K562 (cell line): Measurements from ENCODE around the gene BCCIP. TPM values are rescaled to one million over a fixed set of nuclear protein-coding genes. Genes with fewer than 3 reads are reported as not detected.

Experiments used
- ATAC-seq: fragments of 200-7000 bp; cut with Tn5 transposase; 3 replicates; pipeline ENCODE4 v1.9.1; 2020; ENCODE audit warnings: moderate library complexity
- BruUV-seq: library from RNA; stranded (reverse); fragments of 400-500 nt; replicated peaks from 2 replicates; lab custom pipeline; 2021; lab: Mats Ljungman, UMichigan
- CTCF ChIA-PET: fragments of 300-600 bp; formaldehyde crosslinking; extraction: SDS; loops from one replicate; lab custom pipeline; 2021; ENCODE audit warnings: low intra/inter-chr PET ratio; lab: Yijun Ruan, JAX
- POLR2A ChIA-PET: fragments of 300-600, 350-650 bp; sonication (Branson Sonifier 250); formaldehyde crosslinking; extraction: SDS; loops from one replicate; lab custom pipeline; 2021; ENCODE audit warnings: antibody characterized with exemption, inconsistent platforms; lab: Yijun Ruan, JAX
- DNase-seq, 4 experiments: peaks; one replicate each; pipeline versions ENCODE4 v3.0.0 to v3.0.0-alpha.2; 2011 to 2018; ENCODE audit warnings: low spot score in 3 of 4, mixed read lengths in 3 of 4; ENCODE audit errors: extremely low read depth in 1 of 4
- FAIRE-seq: peaks from 2 replicates; lab custom pipeline; 2011; peaks lifted over from hg19 to GRCh38; lab: Jason Lieb, UNC
- H2AFZ ChIP-seq: 2 replicates; pipeline ENCODE4 v1.6.0; 2011; ENCODE audit warnings: low read depth, low read length, control low read depth, inconsistent platforms
- H3K27ac ChIP-seq: fragments of 200-600 bp; 3 replicates; pipeline ENCODE4 v1.8.0; 2011; ENCODE audit warnings: low read depth, mild to moderate bottlenecking, control low read depth, inconsistent platforms, low read length, moderate library complexity, mixed read lengths; ENCODE audit errors: extremely low read depth
- H3K27me3 ChIP-seq, 2 experiments: fragments of 300-600 bp in 1 of 2; 2 replicates in 1 of 2; 3 replicates in 1 of 2; pipeline versions ENCODE4 v1.6.0 to v1.8.0; 2011; ENCODE audit warnings: inconsistent platforms in 2 of 2, low read length in 2 of 2, mild to moderate bottlenecking in 1 of 2, mixed read lengths in 1 of 2, moderate library complexity in 1 of 2; ENCODE audit not compliant: control insufficient read depth in 2 of 2, insufficient read depth in 2 of 2
- H3K36me3 ChIP-seq: fragments of 300-600 bp; 3 replicates; pipeline ENCODE4 v1.8.0; 2011; ENCODE audit warnings: mild to moderate bottlenecking, low read length, inconsistent platforms; ENCODE audit not compliant: control insufficient read depth, insufficient read depth
- H3K4me1 ChIP-seq, 2 experiments: fragments of 200-600 bp in 1 of 2; replicated peaks in 1 of 2; 2 replicates in 1 of 2; 3 replicates in 1 of 2; pipeline versions ENCODE4 v1.5.1 to v1.8.0; 2011; ENCODE audit warnings: inconsistent platforms in 2 of 2, low read length in 2 of 2, mild to moderate bottlenecking in 1 of 2, mixed read lengths in 1 of 2, moderate library complexity in 1 of 2; ENCODE audit not compliant: control insufficient read depth in 2 of 2, insufficient read depth in 2 of 2
- H3K4me2 ChIP-seq: 2 replicates; pipeline ENCODE4 v1.6.1; 2011; ENCODE audit warnings: low read length, control low read depth, inconsistent platforms, mixed read lengths; ENCODE audit not compliant: insufficient read depth
- H3K4me3 ChIP-seq: fragments of 200-600 bp; sonication (generic), shearing (Covaris generic); 2 replicates; pipeline ENCODE4 v1.5.1; 2016; ENCODE audit warnings: control low read depth, inconsistent platforms
- H3K79me2 ChIP-seq: fragments of 200-600 bp; 3 replicates; pipeline ENCODE4 v1.8.0; 2011; ENCODE audit warnings: low read length, inconsistent platforms; ENCODE audit not compliant: control insufficient read depth, insufficient read depth
- H3K9ac ChIP-seq, 2 experiments: 2 replicates each; pipeline versions ENCODE4 v1.6.0 to v1.6.1; 2011; ENCODE audit warnings: low read depth in 2 of 2, low read length in 2 of 2, control low read depth in 1 of 2, inconsistent platforms in 1 of 2, mild to moderate bottlenecking in 1 of 2, mixed read lengths in 1 of 2; ENCODE audit not compliant: insufficient read depth in 1 of 2
- H3K9me1 ChIP-seq: one replicate; pipeline ENCODE4 v1.6.0; 2011; ENCODE audit warnings: inconsistent platforms, mild to moderate bottlenecking, low read length, moderate library complexity; ENCODE audit not compliant: control insufficient read depth, insufficient read depth
- H3K9me3 ChIP-seq: replicated peaks from 2 replicates; pipeline ENCODE4 v1.5.1; 2011; ENCODE audit warnings: low read depth, low read length, inconsistent platforms; ENCODE audit not compliant: control insufficient read depth, insufficient read depth
- H4K20me1 ChIP-seq: replicated peaks from 2 replicates; pipeline ENCODE4 v1.6.1; 2011; ENCODE audit warnings: low read length, inconsistent platforms, mixed read lengths; ENCODE audit not compliant: control insufficient read depth, insufficient read depth
- JUNB ChIP-seq: fragments of 450-650 bp; formaldehyde crosslinking; conservative IDR thresholded peaks from 2 replicates; pipeline ENCODE4 v1.4.0; 2020; ENCODE audit warnings: mild to moderate bottlenecking
- MECOM ChIP-seq: fragments of 250-450 bp; sonication (Bioruptor Pico); IDR thresholded peaks from 2 replicates; pipeline ENCODE4 v1.8.0; 2022; ENCODE audit warnings: inconsistent platforms
- POLR2AphosphoS5 ChIP-seq: IDR thresholded peaks from 2 replicates; pipeline ENCODE4 v1.6.1; 2011; ENCODE audit warnings: mild to moderate bottlenecking, low read depth, low read length, moderate library complexity; ENCODE audit not compliant: control insufficient read depth, insufficient read depth
- POLR3G ChIP-seq: IDR thresholded peaks from 2 replicates; pipeline ENCODE4 v1.6.1; 2011; ENCODE audit not compliant: insufficient read length, insufficient replicate concordance; ENCODE audit errors: extremely low read depth
- RAD21 ChIP-seq, 2 experiments: fragments of 250-450 bp in 1 of 2; fragments of 450-650 bp in 1 of 2; sonication (Bioruptor Pico) in 1 of 2; formaldehyde crosslinking in 1 of 2; IDR thresholded peaks in 1 of 2; conservative IDR thresholded peaks in 1 of 2; 2 replicates each; pipeline versions ENCODE4 v1.4.0 to v1.8.0; 2020 to 2022; ENCODE audit warnings: mild to moderate bottlenecking in 2 of 2, moderate library complexity in 1 of 2
- RBM14 ChIP-seq: fragments of 200-400 bp; formaldehyde crosslinking; IDR thresholded peaks from 2 replicates; pipeline ENCODE4 v1.6.1; 2018; ENCODE audit warnings: low read depth, mild to moderate bottlenecking, low read length, moderate library complexity, borderline replicate concordance; ENCODE audit not compliant: insufficient read depth
- RBM25 ChIP-seq: fragments of 200-400 bp; formaldehyde crosslinking; IDR thresholded peaks from 2 replicates; pipeline ENCODE4 v1.6.1; 2018; ENCODE audit warnings: low read length, low read depth, moderate library complexity; ENCODE audit not compliant: severe bottlenecking
- ZNF24 ChIP-seq: fragments of 450-650 bp; IDR thresholded peaks from 2 replicates; pipeline ENCODE4 v1.6.1; 2016
- ZNF277 ChIP-seq: fragments of 250-450 bp; sonication (Bioruptor Pico); IDR thresholded peaks from 2 replicates; pipeline ENCODE4 v1.8.0; 2022; ENCODE audit warnings: inconsistent platforms, mild to moderate bottlenecking, moderate library complexity, borderline replicate concordance
- WGBS: fragments of 100-300 bp; shearing (Covaris generic); methylation state at CpG from one replicate; pipeline ENCODE4 v1.1.6; 2016; ENCODE audit warnings: low coverage, mixed read lengths; ENCODE audit not compliant: insufficient coverage; ENCODE audit errors: missing lambda C conversion rate; 5-methylcytosine and 5-hydroxymethylcytosine counted together
- in situ Hi-C: fragments of 300-500 bp; cut with MboI; formaldehyde crosslinking; loops from 4 replicates; pipeline ENCODE4 v1.15.0; 2018; ENCODE audit warnings: inconsistent platforms, mixed read lengths
- intact Hi-C: fragments of 100-400 bp; cut with micrococcal nuclease; formaldehyde crosslinking; loops from 2 replicates; pipeline ENCODE4 v1.14.2; 2022
- polyA plus RNA-seq, 8 experiments: library from polyadenylated mRNA; depleted of rRNA in 4 of 8; stranded (reverse) in 5 of 8; unstranded in 3 of 8; fragments of >200 nt; fragmentation: Nextera tagmentation in 2 of 8; fragmentation: Illumina TruSeq in 1 of 8; extraction: Ambion mirVana in 2 of 8; extraction: Trizol in 1 of 8; gene quantifications; 2 replicates each; pipeline versions ENCODE4 v1.2.1 to v1.2.3, GENCODE V29; 2011 to 2014; ENCODE audit warnings: inconsistent platforms in 1 of 8, missing spikeins in 1 of 8
- total RNA-seq, 7 experiments: library from RNA; depleted of rRNA in 6 of 7; stranded (reverse); fragments of >200 nt in 6 of 7; fragmentation: Illumina TruSeq in 2 of 7; extraction: Trizol in 2 of 7; gene quantifications; 2 replicates each; pipeline versions ENCODE4 v1.2.1 to v1.2.3, GENCODE V29; 2011 to 2021; ENCODE audit warnings: low replicate concordance in 1 of 7
- TF ChIP-seq, protein P1 (sequence below), 2 experiments: fragments of 450-650 bp; IDR thresholded peaks; 2 replicates each; pipeline ENCODE4 v1.6.1; 2016

BCCIP gene
- total and polyA plus RNA-seq, 9 of the 15 experiments (the other 6 are each of a cell fraction or from before 2014, with no cell fraction given), result 95.1 to 204 (median 163) TPM

GRCh38 chr10:125857185-125857760 lies 33.9 kb downstream of the BCCIP start:
- H2AFZ ChIP-seq, result no peak overlapping the region
- ChIA-PET CTCF (no interaction called here), POLR2A (no interaction called here)
- intact Hi-C loops (no loop called here), in situ Hi-C loops (no loop called here)
- no peak overlapping the region for H3K4me2 ChIP-seq
- H3K27me3 ChIP-seq, result no peaks in the 10 kb centered on the region
- BruUV-seq, result no TSS peak
- ATAC-seq (no peak), FAIRE-seq (no peak), DNase-seq (no peak)
- H3K4me1 ChIP-seq, result no peaks in the 10 kb centered on the region
- H3K4me3 ChIP-seq, result no peak overlapping the region
- 47% methylated on average over 2 of the region's 2 CpGs for WGBS
- no peaks in the 10 kb centered on the region for H3K79me2 ChIP-seq
- H3K27ac ChIP-seq, result no peak overlapping the region
- H3K36me3 ChIP-seq, result peaks cover 26% of the 10 kb centered on the region; the same call in 2 of the 3 replicates
- no peak overlapping the region for H3K9ac ChIP-seq
- TF ChIP-seq MECOM (CRISPR knock-in tag), result no peak
- no peak for TF ChIP-seq POLR3G
- TF ChIP-seq RBM14, result no peak
- no peak for TF ChIP-seq ZNF24
- no peak for TF ChIP-seq RAD21 (CRISPR knock-in tag; conservative IDR thresholded peaks at IDR 0.05 in 1 of 2, IDR thresholded peaks at IDR 0.05 in 1 of 2)
- no peak for TF ChIP-seq RBM25
- no peak for TF ChIP-seq ZNF277
- no peak for TF ChIP-seq JUNB (CRISPR knock-in tag)
- TF ChIP-seq POLR2AphosphoS5, result no peak
- TF ChIP-seq, protein P1, sequence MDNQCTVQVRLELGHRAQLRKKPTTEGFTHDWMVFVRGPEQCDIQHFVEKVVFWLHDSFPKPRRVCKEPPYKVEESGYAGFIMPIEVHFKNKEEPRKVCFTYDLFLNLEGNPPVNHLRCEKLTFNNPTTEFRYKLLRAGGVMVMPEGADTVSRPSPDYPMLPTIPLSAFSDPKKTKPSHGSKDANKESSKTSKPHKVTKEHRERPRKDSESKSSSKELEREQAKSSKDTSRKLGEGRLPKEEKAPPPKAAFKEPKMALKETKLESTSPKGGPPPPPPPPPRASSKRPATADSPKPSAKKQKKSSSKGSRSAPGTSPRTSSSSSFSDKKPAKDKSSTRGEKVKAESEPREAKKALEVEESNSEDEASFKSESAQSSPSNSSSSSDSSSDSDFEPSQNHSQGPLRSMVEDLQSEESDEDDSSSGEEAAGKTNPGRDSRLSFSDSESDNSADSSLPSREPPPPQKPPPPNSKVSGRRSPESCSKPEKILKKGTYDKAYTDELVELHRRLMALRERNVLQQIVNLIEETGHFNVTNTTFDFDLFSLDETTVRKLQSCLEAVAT (IDR thresholded peaks at IDR 0.05), result no peak
- no peaks in the 10 kb centered on the region for H3K9me3 ChIP-seq
- no peaks in the 10 kb centered on the region for H3K9me1 ChIP-seq
- H4K20me1 ChIP-seq, result no peaks in the 10 kb centered on the region
